ENCODE data around the gene SLC16A5. TPM values are rescaled to one million over a fixed set of nuclear protein-coding genes. Genes with fewer than 3 reads are reported as not detected.

SLC16A5 gene
- total and polyA plus RNA-seq, 10 of the 15 experiments (the other 5 are each of a cell fraction or from before 2014, with no cell fraction given): 0.03 to 3.1 (median 0.96) TPM

DNA sequence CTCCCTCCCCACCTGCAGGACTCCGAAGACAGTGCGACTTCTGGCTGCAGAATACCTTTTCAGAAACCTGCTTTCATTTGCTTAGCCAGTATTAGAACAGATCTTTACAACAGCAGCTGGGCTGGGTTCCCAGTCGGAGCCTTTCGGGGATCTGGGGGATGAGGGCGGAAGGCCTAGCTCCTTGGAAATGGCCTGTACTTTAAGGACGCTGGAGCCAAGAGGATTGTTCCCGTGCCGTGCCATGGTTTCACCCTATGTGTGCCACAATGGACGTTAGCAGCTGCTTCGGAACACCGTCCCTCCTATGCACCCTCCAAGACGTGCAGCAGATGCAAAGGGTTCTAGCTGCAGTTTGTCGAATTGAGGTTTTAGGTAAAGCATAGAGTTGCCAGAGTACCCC is 24.6 kb upstream of the SLC16A5 start:
- H3K36me3 ChIP-seq (ENCODE audit: control insufficient read depth in 2 of 2, insufficient read depth in 2 of 2, low read length in 1 of 2): peaks cover 4 to 16% of the 10 kb centered on the region in 2 experiments; a peak in 3 of 4 replicates
- in situ Hi-C loops (cut with MboI) (no loop called here), intact Hi-C loops (cut with micrococcal nuclease; ENCODE audit: unreplicated experiment) (no loop called here)
- FAIRE-seq (no peak), ATAC-seq (no peak), DNase-seq (ENCODE audit: low read depth, low spot score) (no peak)
- TF ChIP-seq ATF3 (IDR thresholded peaks at IDR 0.05; ENCODE audit: borderline replicate concordance, extremely low read depth, low read depth, low read length): no peak
- ChIA-PET SMC1A (ENCODE audit: uncharacterized antibody, unreplicated experiment) (interaction anchor here (0.6 to 1.2 kb wide), 2 partner anchors 101 to 138 kb away, joined by 3 to 4 read pairs; no protein-coding TSS in a partner anchor), RAD21 (ENCODE audit: unreplicated experiment) (interaction anchor here (1.5 kb wide), 1 partner anchor 102 kb away, joined by 4 read pairs; no protein-coding TSS in a partner anchor), POLR2A (no interaction called here), CTCF (interaction anchor here (1.6 kb wide), 1 partner anchor 49 kb away, joined by 3 read pairs; no protein-coding TSS in a partner anchor)
- no peaks in the 10 kb centered on the region for H3K9me3 ChIP-seq (replicated peaks; ENCODE audit: control insufficient read depth, insufficient read depth, low read length)
- no peaks in the 10 kb centered on the region for H3K79me2 ChIP-seq (ENCODE audit: control insufficient read depth, insufficient read depth, low read length)
- no peaks in the 10 kb centered on the region for H4K20me1 ChIP-seq (ENCODE audit: control insufficient read depth, insufficient read depth)
- H3K9ac ChIP-seq (ENCODE audit: control insufficient read depth, insufficient read depth, low read length): no peak overlapping the region
- H3K4me3 ChIP-seq: no peak overlapping the region
- no peak overlapping the region for H2AFZ ChIP-seq (ENCODE audit: control insufficient read depth, low read depth, low read length)
- H3K4me1 ChIP-seq (ENCODE audit: control insufficient read depth, insufficient read depth, low read length): peaks cover 15% of the 10 kb centered on the region
- no peak overlapping the region for H3K4me2 ChIP-seq (ENCODE audit: control insufficient read depth, insufficient read depth)
- no peak overlapping the region for H3K27ac ChIP-seq (ENCODE audit: control insufficient read depth, insufficient read depth)
- no peaks in the 10 kb centered on the region for H3K27me3 ChIP-seq (replicated peaks in 1 of 2; ENCODE audit: control insufficient read depth in 2 of 2, insufficient read depth in 2 of 2, low read length in 1 of 2)
- BruUV-seq (replicated peaks): no TSS peak
- WGBS (ENCODE audit: insufficient coverage, insufficient replicate concordance, low lambda C conversion rate, missing lambda C conversion rate): 89% methylated on average over 13 of the region's 13 CpGs

DNA sequence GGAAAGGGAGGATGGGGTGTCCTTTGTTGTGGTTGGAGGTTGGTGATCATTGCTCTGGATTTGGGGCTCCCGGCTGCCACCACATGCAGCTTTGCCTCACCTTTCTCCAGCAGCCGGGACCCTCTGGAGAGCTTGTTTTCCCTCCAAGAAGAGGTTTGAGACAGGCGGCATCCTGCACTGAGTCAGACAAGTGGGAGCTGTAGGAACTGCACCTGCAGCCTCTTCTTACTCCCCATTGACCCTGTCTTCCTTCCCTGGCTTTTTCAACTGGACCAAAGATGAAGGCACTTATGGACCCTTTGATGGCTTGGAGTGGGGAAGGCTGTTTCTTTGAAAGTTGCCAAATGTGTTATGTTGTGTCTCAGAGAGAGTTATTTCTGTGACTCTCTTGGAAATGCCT is 24.1 kb upstream of the SLC16A5 start:
- in situ Hi-C loops (cut with MboI): no loop called here
- no peaks in the 10 kb centered on the region for H3K27me3 ChIP-seq (replicated peaks in 1 of 2; ENCODE audit: control insufficient read depth in 2 of 2, insufficient read depth in 2 of 2, low read length in 1 of 2)
- intact Hi-C loops (cut with micrococcal nuclease; ENCODE audit: unreplicated experiment): no loop called here
- no peak overlapping the region for H3K9ac ChIP-seq (ENCODE audit: control insufficient read depth, insufficient read depth, low read length)
- ChIA-PET RAD21 (ENCODE audit: unreplicated experiment) (interaction anchor here (1.5 kb wide), 1 partner anchor 102 kb away, joined by 4 read pairs; no protein-coding TSS in a partner anchor), SMC1A (ENCODE audit: uncharacterized antibody, unreplicated experiment) (interaction anchor here (0.6 to 1.2 kb wide), 2 partner anchors 102 to 138 kb away, joined by 3 to 4 read pairs; no protein-coding TSS in a partner anchor), CTCF (no interaction called here), POLR2A (no interaction called here)
- DNase-seq (ENCODE audit: low read depth, low spot score): no peak
- BruUV-seq (replicated peaks): no TSS peak
- peaks cover 4 to 16% of the 10 kb centered on the region in 2 experiments; a peak in 3 of 4 replicates for H3K36me3 ChIP-seq (ENCODE audit: control insufficient read depth in 2 of 2, insufficient read depth in 2 of 2, low read length in 1 of 2)
- no peaks in the 10 kb centered on the region for H4K20me1 ChIP-seq (ENCODE audit: control insufficient read depth, insufficient read depth)
- no peak overlapping the region for H3K4me2 ChIP-seq (ENCODE audit: control insufficient read depth, insufficient read depth)
- H3K9me3 ChIP-seq (replicated peaks; ENCODE audit: control insufficient read depth, insufficient read depth, low read length): no peaks in the 10 kb centered on the region
- FAIRE-seq: no peak
- no peak overlapping the region for H3K4me3 ChIP-seq
- ATAC-seq: no peak
- H2AFZ ChIP-seq (ENCODE audit: control insufficient read depth, low read depth, low read length): no peak overlapping the region
- H3K4me1 ChIP-seq (ENCODE audit: control insufficient read depth, insufficient read depth, low read length): peaks cover 15% of the 10 kb centered on the region
- no peaks in the 10 kb centered on the region for H3K79me2 ChIP-seq (ENCODE audit: control insufficient read depth, insufficient read depth, low read length)
- WGBS (ENCODE audit: insufficient coverage, insufficient replicate concordance, low lambda C conversion rate, missing lambda C conversion rate): 100% methylated on average over 3 of the region's 3 CpGs
- H3K27ac ChIP-seq (ENCODE audit: control insufficient read depth, insufficient read depth): no peak overlapping the region
- no peak for TF ChIP-seq JUND (IDR thresholded peaks at IDR 0.05; ENCODE audit: low read depth, low read length)
- no peak for TF ChIP-seq SRF (IDR thresholded peaks at IDR 0.05; ENCODE audit: low read depth in 2 of 2, low read length in 2 of 2)
- TF ChIP-seq ZNF592 (IDR thresholded peaks at IDR 0.05): no peak
- TF ChIP-seq IKZF1 (conservative IDR thresholded peaks at IDR 0.05): no peak
- TF ChIP-seq, protein P1, sequence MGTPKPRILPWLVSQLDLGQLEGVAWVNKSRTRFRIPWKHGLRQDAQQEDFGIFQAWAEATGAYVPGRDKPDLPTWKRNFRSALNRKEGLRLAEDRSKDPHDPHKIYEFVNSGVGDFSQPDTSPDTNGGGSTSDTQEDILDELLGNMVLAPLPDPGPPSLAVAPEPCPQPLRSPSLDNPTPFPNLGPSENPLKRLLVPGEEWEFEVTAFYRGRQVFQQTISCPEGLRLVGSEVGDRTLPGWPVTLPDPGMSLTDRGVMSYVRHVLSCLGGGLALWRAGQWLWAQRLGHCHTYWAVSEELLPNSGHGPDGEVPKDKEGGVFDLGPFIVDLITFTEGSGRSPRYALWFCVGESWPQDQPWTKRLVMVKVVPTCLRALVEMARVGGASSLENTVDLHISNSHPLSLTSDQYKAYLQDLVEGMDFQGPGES (IDR thresholded peaks at IDR 0.05): no peak
- TF ChIP-seq BHLHE40 (IDR thresholded peaks at IDR 0.05; ENCODE audit: borderline replicate concordance in 1 of 2, low read depth in 2 of 2, low read length in 1 of 2): no peak
- no peak for TF ChIP-seq NBN (IDR thresholded peaks at IDR 0.05)
- TF ChIP-seq EGR1 (IDR thresholded peaks at IDR 0.05; ENCODE audit: borderline replicate concordance in 1 of 2, low read depth in 2 of 2, low read length in 2 of 2): no peak
- no peak for TF ChIP-seq ZSCAN29 (IDR thresholded peaks at IDR 0.05)
- TF ChIP-seq POLR2AphosphoS2 (IDR thresholded peaks at IDR 0.05; ENCODE audit: low read depth, low read length): no peak
